Breast epithelium (tissue), 4 donors: ENCODE results near the gene POP7. TPM values are rescaled to one million over a fixed set of nuclear protein-coding genes. Genes with fewer than 3 reads are reported as not detected.

Source experiments
- DNase-seq, 2 donors: peaks; one replicate each; pipeline ENCODE4 v3.0.0-alpha.2; 2019; ENCODE audit warnings: low spot score in 2 of 2
- H3K27ac ChIP-seq, 2 donors: fragments of 200-600 bp; sonication (generic) in 1 of 2; one replicate each; pipeline ENCODE4 v1.5.1; 2016 to 2019; ENCODE audit warnings: mild to moderate bottlenecking in 1 of 2
- H3K27me3 ChIP-seq, 2 donors: fragments of 200-600 bp; sonication (generic) in 1 of 2; one replicate each; pipeline versions ENCODE4 v1.5.1 to v1.6.0; 2017 to 2019; ENCODE audit warnings: control low read depth in 1 of 2, mild to moderate bottlenecking in 1 of 2
- H3K36me3 ChIP-seq: fragments of 200-600 bp; one replicate; pipeline ENCODE4 v1.5.1; 2019
- H3K4me1 ChIP-seq, 2 donors: fragments of 200-600 bp; sonication (generic); one replicate each; pipeline ENCODE4 v1.5.1; 2016 to 2019; ENCODE audit warnings: control low read depth in 1 of 2
- H3K4me3 ChIP-seq, 3 donors: fragments of 200-600 bp; sonication (generic); 1 replicate in 2 of 3; 2 replicates in 1 of 3; pipeline ENCODE4 v1.5.1; 2016 to 2019; ENCODE audit warnings: mild to moderate bottlenecking in 3 of 3, moderate library complexity in 2 of 3
- H3K9me3 ChIP-seq, 2 donors: fragments of 200-600 bp; sonication (generic) in 1 of 2; one replicate each; pipeline ENCODE4 v1.5.1; 2016 to 2019; ENCODE audit warnings: control low read depth in 1 of 2
- POLR2A ChIP-seq: fragments of 450-650 bp; IDR thresholded peaks from one replicate; pipeline ENCODE4 v1.6.1; 2016; ENCODE audit warnings: antibody characterized with exemption, mild to moderate bottlenecking, moderate library complexity
- POLR2AphosphoS5 ChIP-seq, 3 donors: sonication (generic); formaldehyde crosslinking; IDR thresholded peaks; one replicate each; pipeline ENCODE4 v1.6.1; 2017; ENCODE audit warnings: antibody characterized with exemption in 3 of 3
- intact Hi-C: fragments of 100-400 bp; cut with DNase I; formaldehyde crosslinking; loops from one replicate; pipeline ENCODE4 v1.15.1; 2023; ENCODE audit warnings: low total_unique reads
- total RNA-seq, 3 donors: library from RNA; depleted of rRNA; stranded (reverse); fragments of >200 nt; gene quantifications; one replicate each; pipeline ENCODE4 v1.1.0, GENCODE V29; 2016
- TF ChIP-seq, protein P1 (sequence below), 3 donors: fragments of 450-650 bp; IDR thresholded peaks; one replicate each; pipeline ENCODE4 v1.5.1; 2016 to 2017; ENCODE audit warnings: antibody characterized with exemption in 3 of 3, mild to moderate bottlenecking in 3 of 3, moderate library complexity in 3 of 3

POP7 gene
- total RNA-seq, 3 donors from 2014 or later, result 25.8 to 28.2 (median 27.4) TPM

GRCh38 chr7:100683659-100684533 is 22.0 kb upstream of the POP7 start:
- Histone ChIP-seq H3K9me3 (no peaks in the 10 kb centered on the region), H3K4me3 (no peak overlapping the region), H3K27me3 (no peaks in the 10 kb centered on the region), H3K27ac (no peak overlapping the region), H3K36me3 (peaks cover 35% of the 10 kb centered on the region), H3K4me1 (no peaks in the 10 kb centered on the region)
- intact Hi-C loops, result loop anchor here (10.0 kb wide), 1 partner anchor 109 kb away; the partner anchor contains the start of gene SAP25
- no peak for DNase-seq
- TF ChIP-seq, protein P1, sequence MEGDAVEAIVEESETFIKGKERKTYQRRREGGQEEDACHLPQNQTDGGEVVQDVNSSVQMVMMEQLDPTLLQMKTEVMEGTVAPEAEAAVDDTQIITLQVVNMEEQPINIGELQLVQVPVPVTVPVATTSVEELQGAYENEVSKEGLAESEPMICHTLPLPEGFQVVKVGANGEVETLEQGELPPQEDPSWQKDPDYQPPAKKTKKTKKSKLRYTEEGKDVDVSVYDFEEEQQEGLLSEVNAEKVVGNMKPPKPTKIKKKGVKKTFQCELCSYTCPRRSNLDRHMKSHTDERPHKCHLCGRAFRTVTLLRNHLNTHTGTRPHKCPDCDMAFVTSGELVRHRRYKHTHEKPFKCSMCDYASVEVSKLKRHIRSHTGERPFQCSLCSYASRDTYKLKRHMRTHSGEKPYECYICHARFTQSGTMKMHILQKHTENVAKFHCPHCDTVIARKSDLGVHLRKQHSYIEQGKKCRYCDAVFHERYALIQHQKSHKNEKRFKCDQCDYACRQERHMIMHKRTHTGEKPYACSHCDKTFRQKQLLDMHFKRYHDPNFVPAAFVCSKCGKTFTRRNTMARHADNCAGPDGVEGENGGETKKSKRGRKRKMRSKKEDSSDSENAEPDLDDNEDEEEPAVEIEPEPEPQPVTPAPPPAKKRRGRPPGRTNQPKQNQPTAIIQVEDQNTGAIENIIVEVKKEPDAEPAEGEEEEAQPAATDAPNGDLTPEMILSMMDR (IDR thresholded peaks at IDR 0.05), result no peak
- TF ChIP-seq POLR2A (no peak), POLR2AphosphoS5 (IDR thresholded peaks at IDR 0.05) (no peak)

DNA sequence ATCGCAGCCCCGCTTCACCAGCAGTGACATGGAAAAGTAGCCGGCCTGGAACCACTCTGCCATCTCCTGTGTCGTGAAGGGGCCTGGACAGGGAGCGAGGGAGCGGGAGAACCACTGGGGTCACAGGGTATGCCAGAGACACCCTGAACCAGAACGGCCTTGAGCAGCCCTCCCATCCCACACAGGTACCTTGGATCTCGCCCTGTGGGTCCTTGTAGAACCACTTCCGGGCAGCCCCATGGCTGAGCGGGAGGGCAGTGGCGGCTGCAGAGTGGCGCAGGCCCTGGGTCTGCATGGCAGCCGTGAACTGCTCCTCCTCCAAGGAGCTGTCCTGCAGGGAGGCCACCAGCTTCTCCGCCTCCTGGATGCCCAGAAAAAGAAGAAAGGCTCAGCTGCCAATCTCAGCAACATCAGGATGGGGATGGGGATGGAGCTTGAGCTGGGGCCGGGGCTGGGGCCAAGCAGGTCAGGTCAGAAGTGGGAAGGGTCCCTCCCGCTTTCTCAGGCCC is 21.3 kb upstream of the POP7 start:
- Histone ChIP-seq H3K4me3 (no peak overlapping the region), H3K27me3 (no peaks in the 10 kb centered on the region), H3K27ac (no peak overlapping the region), H3K9me3 (no peaks in the 10 kb centered on the region), H3K4me1 (no peaks in the 10 kb centered on the region), H3K36me3 (peaks cover 35% of the 10 kb centered on the region)
- intact Hi-C loops, result loop anchor here (5.0 to 10.0 kb wide), 2 partner anchors 110 to 207 kb away; partner anchors contain the start of genes SAP25 and TSC22D4
- TF ChIP-seq POLR2AphosphoS5 (IDR thresholded peaks at IDR 0.05) (no peak), POLR2A (no peak)
- TF ChIP-seq, protein P1 (IDR thresholded peaks at IDR 0.05), result no peak
- DNase-seq, result no peak

DNA sequence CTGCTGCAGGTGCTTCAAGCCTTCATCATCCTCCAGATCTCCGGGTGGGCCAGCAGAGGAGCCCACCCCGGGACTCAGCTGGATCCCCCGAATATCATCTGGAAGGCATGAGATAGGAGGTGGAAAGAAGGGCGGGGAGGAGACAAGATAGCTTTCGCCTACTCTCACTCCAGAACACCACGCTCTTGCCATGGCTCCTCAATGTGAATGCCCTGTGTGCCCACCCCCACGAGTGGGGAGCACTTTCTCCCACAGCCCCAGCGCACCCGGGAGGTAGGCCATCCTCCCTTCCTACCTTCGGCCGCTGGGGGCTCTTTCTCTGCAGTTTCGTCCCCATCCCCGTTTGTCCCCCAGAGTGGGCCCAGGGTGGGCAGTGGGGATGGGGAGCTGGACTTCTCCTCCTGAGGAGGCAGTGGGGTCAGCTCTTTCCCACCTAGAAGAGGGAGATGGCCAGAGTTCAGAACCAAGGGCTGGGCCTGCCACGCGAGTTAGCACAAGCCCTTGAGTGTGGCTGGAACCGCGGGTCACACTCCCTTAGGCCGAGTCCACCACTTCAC is 20.8 kb upstream of the POP7 start:
- peaks cover 35% of the 10 kb centered on the region for H3K36me3 ChIP-seq
- no peak for TF ChIP-seq POLR2A
- TF ChIP-seq, protein P1 (IDR thresholded peaks at IDR 0.05), result no peak
- no peak for TF ChIP-seq POLR2AphosphoS5 (IDR thresholded peaks at IDR 0.05)
- no peaks in the 10 kb centered on the region for H3K4me1 ChIP-seq
- H3K9me3 ChIP-seq, result no peaks in the 10 kb centered on the region
- H3K4me3 ChIP-seq, result no peak overlapping the region
- no peak for DNase-seq
- H3K27ac ChIP-seq, result no peak overlapping the region
- intact Hi-C loops, result loop anchor here (5.0 to 10.0 kb wide), 2 partner anchors 110 to 208 kb away; partner anchors contain the start of genes SAP25 and TSC22D4
- H3K27me3 ChIP-seq, result no peaks in the 10 kb centered on the region

DNA sequence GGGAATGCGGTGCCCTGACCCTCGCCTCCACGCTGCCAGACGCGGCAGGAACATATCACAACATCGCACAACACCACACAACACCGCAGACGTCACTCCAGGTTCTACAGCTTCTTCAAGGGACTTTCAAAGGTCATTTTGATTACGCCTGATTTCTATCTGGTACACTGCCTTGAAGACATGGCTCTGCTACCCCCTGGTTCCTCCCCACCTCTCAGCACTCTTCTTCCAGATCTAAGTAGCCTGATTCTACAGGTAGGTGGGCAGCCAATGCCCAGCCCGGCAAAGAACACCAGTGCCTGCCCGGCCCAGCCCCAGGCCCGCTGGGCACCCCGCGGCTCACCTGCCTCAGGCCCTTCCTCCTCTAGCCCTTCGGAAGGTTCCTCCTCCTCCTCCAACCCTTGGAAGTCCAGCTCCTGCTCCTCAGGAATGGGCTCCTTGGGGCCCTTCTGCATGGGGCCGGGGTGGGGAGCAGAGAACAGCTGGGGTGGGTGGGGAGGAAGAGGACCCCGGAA is 20.2 kb upstream of the POP7 start:
- Histone ChIP-seq H3K4me1 (no peaks in the 10 kb centered on the region), H3K9me3 (no peaks in the 10 kb centered on the region), H3K36me3 (peaks cover 35% of the 10 kb centered on the region), H3K27ac (no peak overlapping the region), H3K27me3 (no peaks in the 10 kb centered on the region), H3K4me3 (no peak overlapping the region)
- TF ChIP-seq POLR2AphosphoS5 (IDR thresholded peaks at IDR 0.05) (no peak), POLR2A (no peak)
- TF ChIP-seq, protein P1 (IDR thresholded peaks at IDR 0.05), result no peak
- no peak for DNase-seq
- intact Hi-C loops, result loop anchor here (5.0 to 10.0 kb wide), 2 partner anchors 111 to 208 kb away; partner anchors contain the start of genes SAP25 and TSC22D4
